Tibial nerve (tissue), 3 donors: ENCODE data around the gene ERN2.

Experiments
- CTCF ChIP-seq, 5 experiments: fragments of 200-600 bp in 3 of 5; fragments of 450-650 bp in 2 of 5; sonication (generic) in 3 of 5; IDR thresholded peaks; one replicate each; pipeline ENCODE4 v1.5.1; 2016 to 2019; ENCODE audit warnings: antibody characterized with exemption in 5 of 5, mild to moderate bottlenecking in 3 of 5, moderate library complexity in 2 of 5
- POLR2A ChIP-seq, 2 donors: fragments of 450-650 bp; IDR thresholded peaks; one replicate each; pipeline ENCODE4 v1.6.1; 2017; ENCODE audit warnings: antibody characterized with exemption in 2 of 2, mild to moderate bottlenecking in 2 of 2, moderate library complexity in 2 of 2

GRCh38 chr16:23670137-23670776 is 42.8 kb downstream of the ERN2 start:
- no peak for TF ChIP-seq CTCF (IDR thresholded peaks at IDR 0.05)
- TF ChIP-seq POLR2A (IDR thresholded peaks at IDR 0.05): no peak
